Motor neuron (in vitro differentiated cells): ENCODE results near the gene SND1. TPM values are rescaled to one million over a fixed set of nuclear protein-coding genes. Genes with fewer than 3 reads are reported as not detected.

Source experiments
- ATAC-seq, 8 experiments: fragments of 200-7000 bp; cut with Tn5 transposase; replicated peaks in 6 of 8; 2 replicates each; pipeline ENCODE4 v1.8.0; 2021; ENCODE audit warnings: mild to moderate bottlenecking in 8 of 8, moderate library complexity in 8 of 8
- H3K27ac ChIP-seq, 2 donors: fragments of 250-450 bp; sonication (Bioruptor Pico); 2 replicates each; pipeline ENCODE4 v1.9.0; 2021; ENCODE audit warnings: antibody characterized with exemption in 2 of 2, mild to moderate bottlenecking in 2 of 2, moderate library complexity in 1 of 2
- H3K4me1 ChIP-seq, 2 donors: fragments of 250-450 bp; sonication (Bioruptor Pico); replicated peaks in 1 of 2; 2 replicates each; pipeline ENCODE4 v1.6.1; 2021; ENCODE audit warnings: antibody characterized with exemption in 2 of 2, mild to moderate bottlenecking in 2 of 2, moderate library complexity in 1 of 2
- H3K4me3 ChIP-seq, 5 donors: fragments of 250-450 bp; sonication (Bioruptor Pico); 2 replicates each; pipeline ENCODE4 v1.9.0; 2021; ENCODE audit warnings: antibody characterized with exemption in 5 of 5, mild to moderate bottlenecking in 5 of 5, moderate library complexity in 4 of 5
- WGBS, 10 experiments: fragments of 450-650 bp; shearing (Covaris generic); methylation state at CpG; one replicate each; pipeline ENCODE4 v1.0.0; 2022; 5-methylcytosine and 5-hydroxymethylcytosine counted together
- in situ Hi-C, 9 experiments: fragments of 400-800 bp; cut with MboI; loops; one replicate each; pipeline ENCODE4 v1.15.0; 2021; ENCODE audit warnings: low sequenced_read_pairs in 9 of 9, low pct_unique_long_range_greater_than_20kb in 2 of 9; ENCODE audit not compliant: unreplicated experiment in 9 of 9
- total RNA-seq, 8 experiments: library from RNA; unstranded; fragments of 300-600 nt; gene quantifications; 2 replicates each; pipeline versions ENCODE4 v1.2.3 to v1.2.4, GENCODE V29; 2022

Gene SND1
- total RNA-seq, 8 experiments from 2014 or later, result 125 to 296 (median 182) TPM

- H3K27ac ChIP-seq, result no peak overlapping the region
- in situ Hi-C loops, result no loop called here
- H3K4me3 ChIP-seq, result no peak overlapping the region
- ATAC-seq, result no peak
- peaks cover 10 to 13% of the 10 kb centered on the region in 2 donors for H3K4me1 ChIP-seq
- 20 to 100% (median 89%) methylated on average over 1 of the region's 1 CpG; no CpG with 5 or more reads in 1 of the 10 experiments for WGBS, 10 experiments
These were observed 473.8 kb downstream of the SND1 start for GRCh38 chr7:128125816-128126215.

- Histone ChIP-seq H3K27ac (no peak overlapping the region), H3K4me3 (no peak overlapping the region), H3K4me1 (peaks cover 6 to 9% of the 10 kb centered on the region in 2 donors)
- no peak for ATAC-seq
- in situ Hi-C loops, result no loop called here
- 26 to 100% (median 56%) methylated on average over 1 to 3 of the region's 3 CpGs for WGBS, 10 experiments
These were observed 476.4 kb downstream of the SND1 start for GRCh38 chr7:128128401-128128800.

- 20 to 88% (median 69%) methylated on average over 2 to 9 of the region's 12 CpGs; no CpG with 5 or more reads in 2 of the 10 experiments for WGBS, 10 experiments
- Histone ChIP-seq H3K4me1 (peaks cover 0 to 2% of the 10 kb centered on the region in 2 donors), H3K27ac (no peak overlapping the region), H3K4me3 (no peak overlapping the region)
- in situ Hi-C loops, result no loop called here
- ATAC-seq, result no peak
These were observed 477.4 kb downstream of the SND1 start for GRCh38 chr7:128129224-128129864.

- peaks cover 4 to 6% of the 10 kb centered on the region in 2 donors for H3K4me1 ChIP-seq
- in situ Hi-C loops, result loop anchor here in 1 of 9 experiments (10.0 kb wide), 1 partner anchor 74 kb away; no protein-coding TSS in a partner anchor
- no peak for ATAC-seq
- H3K4me3 ChIP-seq, result no peak overlapping the region
- WGBS, 10 experiments, result 0 to 83% (median 80%) methylated on average over 1 to 2 of the region's 2 CpGs; no CpG with 5 or more reads in 5 of the 10 experiments
- no peak overlapping the region for H3K27ac ChIP-seq
These were observed 479.1 kb downstream of the SND1 start for GRCh38 chr7:128131115-128131514.

- H3K27ac ChIP-seq, result no peak overlapping the region
- WGBS, 10 experiments, result 0 to 90% (median 59%) methylated on average over 1 to 4 of the region's 4 CpGs
- peaks cover 4 to 6% of the 10 kb centered on the region in 2 donors for H3K4me1 ChIP-seq
- H3K4me3 ChIP-seq, result no peak overlapping the region
- no peak for ATAC-seq
- in situ Hi-C loops, result loop anchor here in 1 of 9 experiments (10.0 kb wide), 1 partner anchor 73 kb away; no protein-coding TSS in a partner anchor
These were observed 479.7 kb downstream of the SND1 start for GRCh38 chr7:128131731-128132130.

- no peak for ATAC-seq
- in situ Hi-C loops, result loop anchor here in 1 of 9 experiments (10.0 kb wide), 1 partner anchor 72 kb away; no protein-coding TSS in a partner anchor
These were observed 480.6 kb downstream of the SND1 start for GRCh38 chr7:128132426-128133069.

GRCh38 chr7:128135159-128135514 is 483.1 kb downstream of the SND1 start:
- peak in 5 of 8 experiments; percentile 19 to 34 (median 23) for ATAC-seq
- in situ Hi-C loops, result loop anchor here in 1 of 9 experiments (10.0 kb wide), 1 partner anchor 70 kb away; no protein-coding TSS in a partner anchor
- Histone ChIP-seq H3K4me3 (peak overlapping the region; percentile 42 to 68 (median 54)), H3K4me1 (peaks cover 4 to 6% of the 10 kb centered on the region in 2 donors), H3K27ac (no peak overlapping the region)
- 0 to 48% (median 28%) methylated on average over 1 to 6 of the region's 6 CpGs; no CpG with 5 or more reads in 3 of the 10 experiments for WGBS, 10 experiments

More at GRCh38 chr7:128132426-128133069, 480.6 kb downstream of the SND1 start:
- no peak overlapping the region for H3K27ac ChIP-seq
- H3K4me1 ChIP-seq, result peaks cover 4 to 6% of the 10 kb centered on the region in 2 donors
- no peak overlapping the region for H3K4me3 ChIP-seq
- 22 to 91% (median 82%) methylated on average over 6 to 9 of the region's 9 CpGs for WGBS, 10 experiments

- Histone ChIP-seq H3K4me3 (peak overlapping the region; percentile 42 to 68 (median 54)), H3K4me1 (peaks cover 4 to 6% of the 10 kb centered on the region in 2 donors), H3K27ac (no peak overlapping the region)
- in situ Hi-C loops, result loop anchor here in 1 of 9 experiments (10.0 kb wide), 1 partner anchor 69 kb away; no protein-coding TSS in a partner anchor
- WGBS, 10 experiments, result 0 to 4% (median 4%) methylated on average over 1 to 10 of the region's 57 CpGs; no CpG with 5 or more reads in 7 of the 10 experiments
- peak; percentile 92 to 97 (median 95) for ATAC-seq
These were observed 483.7 kb downstream of the SND1 start for GRCh38 chr7:128135515-128136214.

GRCh38 chr7:128136215-128136597 is 484.2 kb downstream of the SND1 start:
- Histone ChIP-seq H3K4me3 (peak overlapping the region; percentile 42 to 68 (median 54)), H3K4me1 (peaks cover 4 to 6% of the 10 kb centered on the region in 2 donors), H3K27ac (no peak overlapping the region)
- in situ Hi-C loops, result loop anchor here in 1 of 9 experiments (10.0 kb wide), 1 partner anchor 69 kb away; no protein-coding TSS in a partner anchor
- 0 to 15% (median 0%) methylated on average over 1 to 10 of the region's 22 CpGs; no CpG with 5 or more reads in 5 of the 10 experiments for WGBS, 10 experiments
- ATAC-seq, result peak in 5 of 8 experiments; percentile 22 to 54 (median 47)

- Histone ChIP-seq H3K4me3 (no peak overlapping the region), H3K4me1 (peaks cover 4 to 6% of the 10 kb centered on the region in 2 donors), H3K27ac (no peak overlapping the region)
- WGBS, 10 experiments, result 16 to 90% (median 70%) methylated on average over 2 to 7 of the region's 9 CpGs; no CpG with 5 or more reads in 2 of the 10 experiments
- peak in 1 of 8 experiments; percentile 16 for ATAC-seq
- in situ Hi-C loops, result loop anchor here in 1 of 9 experiments (10.0 kb wide), 1 partner anchor 68 kb away; no protein-coding TSS in a partner anchor
These were observed 485.2 kb downstream of the SND1 start for GRCh38 chr7:128137181-128137580.

- WGBS, 10 experiments, result 20 to 100% (median 60%) methylated on average over 1 to 3 of the region's 3 CpGs; no CpG with 5 or more reads in 2 of the 10 experiments
- no peak for ATAC-seq
- no peak overlapping the region for H3K27ac ChIP-seq
- H3K4me3 ChIP-seq, result no peak overlapping the region
- in situ Hi-C loops, result loop anchor here in 1 of 9 experiments (10.0 kb wide), 1 partner anchor 65 kb away; no protein-coding TSS in a partner anchor
- H3K4me1 ChIP-seq, result peaks cover 4 to 6% of the 10 kb centered on the region in 2 donors
These were observed 487.4 kb downstream of the SND1 start for GRCh38 chr7:128139406-128139805.

- in situ Hi-C loops, result no loop called here
- WGBS, 10 experiments, result 40 to 93% (median 80%) methylated on average over 1 to 6 of the region's 6 CpGs
- no peak overlapping the region for H3K27ac ChIP-seq
- ATAC-seq, result no peak
- no peaks in the 10 kb centered on the region for H3K4me1 ChIP-seq
- no peak overlapping the region for H3K4me3 ChIP-seq
These were observed 489.7 kb downstream of the SND1 start for GRCh38 chr7:128141683-128142195.
